KMS-11 (cell line): ENCODE measurements around the gene MUC22.

Experiments
- H2AFZ ChIP-seq: fragments of 200-600 bp; sonication (generic); 2 replicates; pipeline ENCODE4 v1.6.1; 2016; ENCODE audit warnings: antibody characterized with exemption, mixed run types, low read depth
- H3K27ac ChIP-seq: fragments of 200-600 bp; sonication (generic); 2 replicates; pipeline ENCODE4 v1.6.1; 2016; ENCODE audit warnings: mild to moderate bottlenecking, mixed run types
- H3K27me3 ChIP-seq: fragments of 200-600 bp; sonication (generic); 2 replicates; pipeline ENCODE4 v1.6.1; 2017; ENCODE audit warnings: mild to moderate bottlenecking, low read depth, mixed run types, moderate library complexity; ENCODE audit not compliant: insufficient read depth
- H3K36me3 ChIP-seq: fragments of 200-600 bp; sonication (generic); 2 replicates; pipeline ENCODE4 v1.6.1; 2017; ENCODE audit warnings: mild to moderate bottlenecking, mixed run types; ENCODE audit not compliant: insufficient read depth
- H3K4me1 ChIP-seq: fragments of 200-600 bp; sonication (generic); 2 replicates; pipeline ENCODE4 v1.6.1; 2016; ENCODE audit warnings: mild to moderate bottlenecking, low read depth, mixed run types; ENCODE audit not compliant: poor library complexity, severe bottlenecking
- H3K4me2 ChIP-seq: fragments of 200-600 bp; sonication (generic); 2 replicates; pipeline ENCODE4 v1.7.0; 2016; ENCODE audit warnings: mild to moderate bottlenecking, mixed run types
- H3K4me3 ChIP-seq: fragments of 200-600 bp; sonication (generic); IDR thresholded peaks from 2 replicates; pipeline ENCODE4 v1.6.1; 2017; ENCODE audit warnings: low read depth, low read length, mixed read lengths; ENCODE audit not compliant: insufficient read depth
- H3K79me2 ChIP-seq: fragments of 200-600 bp; sonication (generic); 2 replicates; pipeline ENCODE4 v1.6.1; 2016; ENCODE audit warnings: low read depth, mixed run types; ENCODE audit not compliant: insufficient read depth
- H3K9ac ChIP-seq: fragments of 200-600 bp; sonication (generic); 2 replicates; pipeline ENCODE4 v1.6.1; 2016; ENCODE audit warnings: mild to moderate bottlenecking, mixed run types
- H4K20me1 ChIP-seq: fragments of 200-600 bp; sonication (generic); 2 replicates; pipeline ENCODE4 v1.6.1; 2016; ENCODE audit warnings: mild to moderate bottlenecking, mixed run types; ENCODE audit not compliant: insufficient read depth
- CTCF ChIP-seq: fragments of 200-600 bp; sonication (generic); conservative IDR thresholded peaks from 2 replicates; pipeline ENCODE4 v1.6.1; 2017; ENCODE audit warnings: low read depth, mild to moderate bottlenecking, antibody characterized with exemption, low read length, moderate library complexity, mixed read lengths

Gene MUC22

GRCh38 chr6:31025595-31025994, 15.3 kb downstream of the MUC22 start:
- no peak for TF ChIP-seq CTCF
- H3K4me3 ChIP-seq: no peak overlapping the region

GRCh38 chr6:31031095-31031494, 20.8 kb downstream of the MUC22 start:
- H3K79me2 ChIP-seq: no peaks in the 10 kb centered on the region
- no peak overlapping the region for H3K4me2 ChIP-seq
- H3K4me3 ChIP-seq: no peak overlapping the region
- H3K36me3 ChIP-seq: no peaks in the 10 kb centered on the region
- TF ChIP-seq CTCF: no peak
- H3K9ac ChIP-seq: no peak overlapping the region
- H4K20me1 ChIP-seq: no peaks in the 10 kb centered on the region
- no peaks in the 10 kb centered on the region for H3K27me3 ChIP-seq
- no peak overlapping the region for H2AFZ ChIP-seq
- H3K4me1 ChIP-seq: no peaks in the 10 kb centered on the region
- H3K27ac ChIP-seq: no peak overlapping the region

More at GRCh38 chr6:31025595-31025994, 15.3 kb downstream of the MUC22 start:
- Histone ChIP-seq H3K36me3 (no peaks in the 10 kb centered on the region), H3K4me2 (no peak overlapping the region), H3K4me1 (no peaks in the 10 kb centered on the region), H3K9ac (no peak overlapping the region), H2AFZ (no peak overlapping the region), H3K27me3 (no peaks in the 10 kb centered on the region), H4K20me1 (no peaks in the 10 kb centered on the region), H3K79me2 (no peaks in the 10 kb centered on the region), H3K27ac (no peak overlapping the region)

GRCh38 chr6:31033075-31033474, 22.8 kb downstream of the MUC22 start:
- H3K4me1 ChIP-seq: no peaks in the 10 kb centered on the region

GRCh38 chr6:31035862-31036497, 25.7 kb downstream of the MUC22 start:
- no peak for TF ChIP-seq CTCF
- H3K79me2 ChIP-seq: no peaks in the 10 kb centered on the region
- no peaks in the 10 kb centered on the region for H3K36me3 ChIP-seq
- H2AFZ ChIP-seq: no peak overlapping the region
- H4K20me1 ChIP-seq: no peaks in the 10 kb centered on the region
- H3K4me3 ChIP-seq: no peak overlapping the region
- H3K4me2 ChIP-seq: no peak overlapping the region
- no peak overlapping the region for H3K9ac ChIP-seq
- no peaks in the 10 kb centered on the region for H3K4me1 ChIP-seq
- H3K27me3 ChIP-seq: no peaks in the 10 kb centered on the region
- H3K27ac ChIP-seq: no peak overlapping the region

More at GRCh38 chr6:31033075-31033474, 22.8 kb downstream of the MUC22 start:
- Histone ChIP-seq H3K4me3 (no peak overlapping the region), H3K79me2 (no peaks in the 10 kb centered on the region), H3K4me2 (no peak overlapping the region), H3K9ac (no peak overlapping the region), H3K36me3 (no peaks in the 10 kb centered on the region), H2AFZ (no peak overlapping the region), H3K27me3 (no peaks in the 10 kb centered on the region), H3K27ac (no peak overlapping the region), H4K20me1 (no peaks in the 10 kb centered on the region)
- TF ChIP-seq CTCF: no peak
